Loucy (cell line): ENCODE measurements around the gene CSN3.

ENCODE experiments used
- CTCF ChIP-seq: fragments of 200-600 bp; sonication (generic); conservative IDR thresholded peaks from 2 replicates; pipeline ENCODE4 v1.5.1; 2014; ENCODE audit warnings: mild to moderate bottlenecking, antibody characterized with exemption, low read length
- EZH2phosphoT487 ChIP-seq: fragments of 200-600 bp; IDR thresholded peaks from 2 replicates; pipeline ENCODE4 v1.6.1; 2018; ENCODE audit warnings: antibody characterized with exemption, mild to moderate bottlenecking, moderate library complexity, borderline replicate concordance

GRCh38 chr4:70297576-70297975 lies 55.2 kb downstream of the CSN3 start:
- TF ChIP-seq CTCF, result no peak
- no peak for TF ChIP-seq EZH2phosphoT487
